ENCODE measurements around the gene AVP.
"Not testable (repeated sequence)": the region's sequence is repeated elsewhere in the genome, so short reads cannot be mapped to it uniquely, and the experiment has no call there.

AVP gene

GRCh38 chr20:3084283-3084985, at the start of gene AVP:
Gene AVP (minus strand): TSS chr20:3084724. CDS start chr20:3084674, 50 bp downstream.
- DNase-seq (ENCODE audit: low spot score): no peak

- DNase-seq (ENCODE audit: low spot score): no peak
Measured at GRCh38 chr20:3134151-3134550, 49.6 kb upstream of the AVP start.

GRCh38 chr20:3133155-3133554, 48.6 kb upstream of the AVP start:
- DNase-seq (ENCODE audit: low spot score): no peak

GRCh38 chr20:3130051-3130600, 45.6 kb upstream of the AVP start:
- DNase-seq (ENCODE audit: low spot score): no peak

GRCh38 chr20:3129094-3129493, 44.6 kb upstream of the AVP start:
- DNase-seq (ENCODE audit: low spot score): no peak

- no peak for DNase-seq (ENCODE audit: low spot score)
Measured at GRCh38 chr20:3128275-3128984, 43.9 kb upstream of the AVP start.

- no peak for DNase-seq (ENCODE audit: low spot score)
Measured at GRCh38 chr20:3126527-3126859, 42.0 kb upstream of the AVP start.

GRCh38 chr20:3125776-3126526, 41.4 kb upstream of the AVP start:
- DNase-seq (ENCODE audit: low spot score): not testable (repeated sequence)

GRCh38 chr20:3124773-3125560, 40.4 kb upstream of the AVP start:
- DNase-seq (ENCODE audit: low spot score): not testable (repeated sequence)

- not testable (repeated sequence) for DNase-seq (ENCODE audit: low spot score)
Measured at GRCh38 chr20:3124163-3124562, 39.6 kb upstream of the AVP start.

GRCh38 chr20:3123542-3123941, 39.0 kb upstream of the AVP start:
- DNase-seq (ENCODE audit: low spot score): no peak

GRCh38 chr20:3121955-3122610, 37.6 kb upstream of the AVP start:
- no peak for DNase-seq (ENCODE audit: low spot score)

- peak; percentile 43 for DNase-seq (ENCODE audit: low spot score)
Measured at GRCh38 chr20:3121271-3121911, 36.9 kb upstream of the AVP start.

GRCh38 chr20:3119044-3119443, 34.5 kb upstream of the AVP start:
- DNase-seq (ENCODE audit: low spot score): no peak

- peak; percentile 48 for DNase-seq (ENCODE audit: low spot score)
Measured at GRCh38 chr20:3117839-3118379, 33.4 kb upstream of the AVP start.

- DNase-seq (ENCODE audit: low spot score): no peak
Measured at GRCh38 chr20:3116341-3116740, 31.8 kb upstream of the AVP start.

- DNase-seq (ENCODE audit: low spot score): peak; percentile 12
Measured at GRCh38 chr20:3115190-3116107, 30.9 kb upstream of the AVP start.

GRCh38 chr20:3111995-3112394, 27.5 kb upstream of the AVP start:
- no peak for DNase-seq (ENCODE audit: low spot score)

- DNase-seq (ENCODE audit: low spot score): no peak
Measured at GRCh38 chr20:3111507-3111906, 27.0 kb upstream of the AVP start.

Measured in CD4-positive, alpha-beta T cell treated with Interleukin-2 at 100 ng/mL for 4 hours (primary cell).